GM12878 (cell line): ENCODE results near the gene BCL2L13. TPM values are rescaled to one million over a fixed set of nuclear protein-coding genes. Genes with fewer than 3 reads are reported as not detected.

ENCODE experiments used
- ATF7 ChIP-seq: fragments of 450-650 bp; IDR thresholded peaks from 2 replicates; pipeline ENCODE4 v1.6.1; 2016; ENCODE audit warnings: low read depth, mild to moderate bottlenecking
- BACH1 ChIP-seq: fragments of 450-650 bp; IDR thresholded peaks from 2 replicates; pipeline ENCODE4 v1.6.1; 2017; ENCODE audit warnings: mild to moderate bottlenecking, borderline replicate concordance
- BCL3 ChIP-seq: IDR thresholded peaks from 2 replicates; pipeline ENCODE4 v1.6.1; 2011; ENCODE audit warnings: borderline replicate concordance, low read depth, mild to moderate bottlenecking, moderate library complexity, low read length; ENCODE audit not compliant: insufficient read depth, poor library complexity, severe bottlenecking
- BCLAF1 ChIP-seq: fragments of 450-650 bp; IDR thresholded peaks from 2 replicates; pipeline ENCODE4 v1.6.1; 2017; ENCODE audit warnings: antibody characterized with exemption, mild to moderate bottlenecking, moderate library complexity
- CHD4 ChIP-seq: fragments of 200-600 bp; sonication (generic); IDR thresholded peaks from 2 replicates; pipeline ENCODE4 v1.6.1; 2016; ENCODE audit warnings: mild to moderate bottlenecking
- CREB1 ChIP-seq: IDR thresholded peaks from 2 replicates; pipeline ENCODE4 v1.6.1; 2012; ENCODE audit warnings: low read depth, mild to moderate bottlenecking, inconsistent platforms
- CTCF ChIP-seq, 3 experiments: IDR thresholded peaks in 2 of 3; conservative IDR thresholded peaks in 1 of 3; 2 replicates each; pipeline ENCODE4 v1.5.1; 2011; ENCODE audit warnings: low read depth in 3 of 3, low read length in 3 of 3, mild to moderate bottlenecking in 3 of 3, control low read depth in 2 of 3, moderate library complexity in 2 of 3, inconsistent platforms in 1 of 3, mixed read lengths in 1 of 3; ENCODE audit not compliant: control insufficient read depth in 2 of 3, insufficient read depth in 1 of 3; ENCODE audit errors: extremely low read depth in 1 of 3
- HDAC6 ChIP-seq: fragments of 200-600 bp; sonication (generic); IDR thresholded peaks from one replicate; pipeline ENCODE4 v1.8.0; 2017; ENCODE audit warnings: antibody characterized with exemption; ENCODE audit not compliant: unreplicated experiment
- KAT2A ChIP-seq: conservative IDR thresholded peaks from 2 replicates; pipeline ENCODE4 v1.6.1; 2011; ENCODE audit warnings: low read depth, low read length; ENCODE audit not compliant: control insufficient read depth
- MAX ChIP-seq: IDR thresholded peaks from 2 replicates; pipeline ENCODE4 v1.6.1; 2012; ENCODE audit warnings: low read depth, low read length, improper control_type of control experiment
- PAX5 ChIP-seq: IDR thresholded peaks from 2 replicates; pipeline ENCODE4 v1.6.1; 2011; ENCODE audit warnings: low read depth, low read length, borderline replicate concordance
- PAX8 ChIP-seq: fragments of 450-650 bp; IDR thresholded peaks from 2 replicates; pipeline ENCODE4 v1.6.1; 2017; ENCODE audit warnings: mild to moderate bottlenecking, moderate library complexity
- PKNOX1 ChIP-seq: fragments of 450-650 bp; IDR thresholded peaks from 2 replicates; pipeline ENCODE4 v1.6.1; 2016; ENCODE audit warnings: mild to moderate bottlenecking
- RUNX3 ChIP-seq: IDR thresholded peaks from 2 replicates; pipeline ENCODE4 v1.6.1; 2012; ENCODE audit warnings: low read length, inconsistent platforms
- SIN3A ChIP-seq: IDR thresholded peaks from 2 replicates; pipeline ENCODE4 v1.6.1; 2012; ENCODE audit warnings: low read depth, low read length, improper control_type of control experiment
- SMAD1 ChIP-seq: fragments of 450-650 bp; IDR thresholded peaks from 2 replicates; pipeline ENCODE4 v1.6.1; 2018; ENCODE audit warnings: mild to moderate bottlenecking, low read depth; ENCODE audit not compliant: partially characterized antibody
- SMAD5 ChIP-seq: IDR thresholded peaks from 2 replicates; pipeline ENCODE4 v1.6.1; 2016; ENCODE audit warnings: antibody characterized with exemption, low read depth
- SREBF1 ChIP-seq: IDR thresholded peaks from 2 replicates; pipeline ENCODE4 v1.6.1; 2012; ENCODE audit warnings: mild to moderate bottlenecking, low read length
- SUZ12 ChIP-seq: fragments of 200-600 bp; sonication (generic); IDR thresholded peaks from one replicate; pipeline ENCODE4 v1.6.1; 2018; ENCODE audit warnings: antibody characterized with exemption, mild to moderate bottlenecking; ENCODE audit not compliant: unreplicated experiment
- TAF1 ChIP-seq: IDR thresholded peaks from 2 replicates; pipeline ENCODE4 v1.6.1; 2011; ENCODE audit warnings: mild to moderate bottlenecking, low read depth, low read length, borderline replicate concordance
- TARDBP ChIP-seq: IDR thresholded peaks from 2 replicates; pipeline ENCODE4 v1.6.1; 2016; ENCODE audit warnings: borderline replicate concordance
- ZNF217 ChIP-seq: fragments of 450-650 bp; IDR thresholded peaks from 2 replicates; pipeline ENCODE4 v1.6.1; 2017; ENCODE audit warnings: antibody characterized with exemption, mild to moderate bottlenecking
- ZNF24 ChIP-seq: fragments of 450-650 bp; IDR thresholded peaks from 2 replicates; pipeline ENCODE4 v1.6.1; 2017; ENCODE audit warnings: antibody characterized with exemption, mild to moderate bottlenecking
- polyA plus RNA-seq, 11 experiments: library from polyadenylated mRNA; depleted of rRNA in 4 of 11; unstranded in 6 of 11; stranded (reverse) in 5 of 11; fragments of >200 nt; fragmentation: Nextera tagmentation in 4 of 11; fragmentation: Illumina TruSeq in 1 of 11; extraction: Ambion mirVana in 4 of 11; extraction: Trizol in 1 of 11; gene quantifications; 1 replicate in 1 of 11; 2 replicates in 10 of 11; pipeline versions ENCODE4 v1.2.1 to v1.2.3, GENCODE V29; 2011 to 2016; ENCODE audit warnings: inconsistent platforms in 2 of 11, missing spikeins in 2 of 11, low read depth in 1 of 11
- total RNA-seq, 4 experiments: library from RNA; depleted of rRNA in 3 of 4; stranded (reverse); fragments of >200 nt in 3 of 4; fragmentation: Illumina TruSeq in 1 of 4; extraction: Trizol in 1 of 4; gene quantifications; 2 replicates each; pipeline versions ENCODE4 v1.2.1 to v1.2.3, GENCODE V29; 2013 to 2021

Gene BCL2L13
- total and polyA plus RNA-seq, 10 of the 15 experiments (the other 5 are each of a cell fraction or from before 2014, with no cell fraction given) = 18.6 to 30.6 (median 28.2) TPM

GRCh38 chr22:17767233-17768065 is 128.9 kb downstream of the BCL2L13 start (continued):
- TF ChIP-seq ZNF217 (0 out of 2 replicates have a peak, but pooled peaks have one; percentile 15), SUZ12 (no peak), ATF7 (peak; percentile 76), BCL3 (peak; percentile 88), PKNOX1 (peak; percentile 51), RUNX3 (peak; percentile 100), PAX5 (peak; percentile 94), CTCF (IDR thresholded peaks at IDR 0.05 in 2 of 3, conservative IDR thresholded peaks at IDR 0.05 in 1 of 3; ENCODE audit: control insufficient read depth in 2 of 3, extremely low read depth in 1 of 3, insufficient read depth in 1 of 3, low read depth in 3 of 3, low read length in 3 of 3) (no peak), PAX8 (no peak), BCLAF1 (no peak), BACH1 (peak; percentile 48; the same call in 1 of the 2 replicates), MAX (no peak), ZNF24 (peak; percentile 60; the same call in 1 of the 2 replicates), HDAC6 (no peak), CREB1 (0 out of 2 replicates have a peak, but pooled peaks have one; percentile 38), TAF1 (no peak), SIN3A (no peak), CHD4 (0 out of 2 replicates have a peak, but pooled peaks have one; percentile 41), KAT2A (no peak), TARDBP (no peak), SMAD5 (no peak), SREBF1 (no peak), SMAD1 (no peak)
